ENCODE measurements around the gene SOCS3.

- TF ChIP-seq CTCF (conservative IDR thresholded peaks at IDR 0.05; ENCODE audit: low read length) (no peak), EZH2phosphoT487 (IDR thresholded peaks at IDR 0.05; ENCODE audit: borderline replicate concordance, low read depth, low read length) (no peak)
Measured at GRCh38 chr17:78376161-78376560, 16.3 kb upstream of the SOCS3 start.

All from OCI-LY7 (cell line).